Muscle layer of colon (tissue), 2 donors: ENCODE data around the gene RPUSD1.
"Not testable (repeated sequence)": the region's sequence is repeated elsewhere in the genome, so short reads cannot be mapped to it uniquely, and the experiment has no call there.

Experiments
- H3K27ac ChIP-seq: one replicate; pipeline ENCODE4 v1.7.0; 2013; ENCODE audit warnings: low read depth, mild to moderate bottlenecking, low read length, moderate library complexity
- H3K27me3 ChIP-seq, 2 donors: one replicate each; pipeline ENCODE4 v1.7.0; 2013; ENCODE audit warnings: low read length in 2 of 2, mild to moderate bottlenecking in 2 of 2; ENCODE audit not compliant: insufficient read depth in 2 of 2, control insufficient read depth in 1 of 2
- H3K36me3 ChIP-seq: one replicate; pipeline ENCODE4 v1.7.0; 2013; ENCODE audit warnings: mild to moderate bottlenecking, low read length; ENCODE audit not compliant: insufficient read depth
- H3K4me1 ChIP-seq: one replicate; pipeline ENCODE4 v1.7.0; 2013; ENCODE audit warnings: mild to moderate bottlenecking, low read length; ENCODE audit not compliant: insufficient read depth
- H3K4me3 ChIP-seq, 2 donors: one replicate each; pipeline ENCODE4 v1.7.0; 2013; ENCODE audit warnings: low read length in 2 of 2, low read depth in 1 of 2, mild to moderate bottlenecking in 1 of 2, moderate library complexity in 1 of 2
- H3K9ac ChIP-seq: one replicate; pipeline ENCODE4 v1.7.0; 2013; ENCODE audit warnings: low read length
- H3K9me3 ChIP-seq: one replicate; pipeline ENCODE4 v1.7.0; 2013; ENCODE audit warnings: mild to moderate bottlenecking, low read length
- donor health status: abdominal sarcoma.
- donor health status: Adenocarcinoma of cecum.

Gene RPUSD1

DNA sequence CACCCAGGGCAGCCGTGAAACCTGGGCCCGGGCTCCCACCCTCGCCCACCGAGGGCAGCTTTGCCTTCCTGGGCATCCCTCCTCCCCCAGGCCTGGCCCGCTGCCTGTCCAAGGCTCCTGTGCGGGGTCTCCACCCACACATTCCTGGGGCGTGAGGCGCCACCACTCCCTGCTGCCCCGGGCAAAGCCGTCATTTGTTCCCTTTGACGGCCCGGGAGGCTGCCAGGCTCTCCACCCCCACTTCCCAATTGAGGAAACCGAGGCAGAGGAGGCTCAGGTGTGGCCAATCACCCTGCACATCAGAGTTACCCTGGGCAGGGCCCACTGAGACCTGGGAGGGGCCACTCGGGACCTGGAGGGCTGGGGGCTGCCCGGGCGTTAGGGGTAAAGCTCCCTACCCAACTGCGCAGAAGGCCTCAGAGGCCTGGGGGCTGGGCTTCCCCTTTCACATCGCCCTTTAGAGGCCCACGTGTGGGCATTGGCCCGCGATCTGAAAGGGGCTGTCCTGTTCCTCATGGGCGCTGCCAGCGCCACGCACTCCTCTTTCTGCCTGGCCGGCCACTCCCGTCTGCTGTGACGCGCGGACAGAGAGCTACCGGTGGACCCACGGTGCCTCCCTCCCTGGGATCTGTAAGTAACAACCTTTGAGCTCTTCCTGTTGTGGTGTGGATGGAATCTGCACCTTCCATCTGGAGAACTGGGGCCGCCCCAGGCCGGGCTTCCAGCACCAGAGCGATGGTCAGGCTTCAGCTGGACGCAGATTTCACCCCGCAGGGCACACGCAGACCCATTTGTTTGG lies 27.4 kb downstream of the RPUSD1 start, which contains the start of gene MSLN:
Gene MSLN (plus strand): TSS at position 190 of the 799 bp plus-strand sequence. CDS start 1,947 bp downstream, outside the sequence.
- Histone ChIP-seq H3K4me3 (no peak within 1 kb of the TSS), H3K9ac (no peak within 1 kb of the TSS), H3K27me3 (peaks cover 0 to 13% of the 10 kb centered on the region in 2 donors), H3K27ac (no peak within 1 kb of the TSS), H3K36me3 (no peaks in the 10 kb centered on the region), H3K9me3 (no peaks in the 10 kb centered on the region), H3K4me1 (no peaks in the 10 kb centered on the region)

DNA sequence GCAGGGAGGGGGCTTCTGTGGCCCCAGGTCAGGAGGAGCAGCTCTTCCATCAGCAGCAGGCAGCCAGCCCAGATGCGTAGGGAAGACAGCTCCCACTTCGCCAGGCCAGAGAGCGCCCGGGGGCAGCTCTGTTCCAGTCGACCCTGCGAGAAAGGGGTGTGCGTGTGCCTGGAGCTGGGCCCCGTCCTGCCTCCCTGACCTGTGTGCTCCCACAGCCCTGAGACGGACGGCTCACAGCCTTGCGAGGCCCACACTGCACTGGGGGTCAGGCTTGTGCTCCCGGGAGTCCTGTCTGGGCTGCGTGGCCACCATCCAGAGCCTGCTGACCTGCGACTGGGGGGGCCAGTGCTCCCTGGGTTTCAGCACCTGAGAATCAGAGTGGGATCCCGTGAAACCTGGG lies 28.1 kb downstream of the RPUSD1 start:
- Histone ChIP-seq H3K36me3 (no peaks in the 10 kb centered on the region), H3K9ac (no peak overlapping the region), H3K27me3 (peaks cover 0 to 13% of the 10 kb centered on the region in 2 donors), H3K9me3 (no peaks in the 10 kb centered on the region), H3K27ac (no peak overlapping the region), H3K4me3 (no peak overlapping the region), H3K4me1 (no peaks in the 10 kb centered on the region)

DNA sequence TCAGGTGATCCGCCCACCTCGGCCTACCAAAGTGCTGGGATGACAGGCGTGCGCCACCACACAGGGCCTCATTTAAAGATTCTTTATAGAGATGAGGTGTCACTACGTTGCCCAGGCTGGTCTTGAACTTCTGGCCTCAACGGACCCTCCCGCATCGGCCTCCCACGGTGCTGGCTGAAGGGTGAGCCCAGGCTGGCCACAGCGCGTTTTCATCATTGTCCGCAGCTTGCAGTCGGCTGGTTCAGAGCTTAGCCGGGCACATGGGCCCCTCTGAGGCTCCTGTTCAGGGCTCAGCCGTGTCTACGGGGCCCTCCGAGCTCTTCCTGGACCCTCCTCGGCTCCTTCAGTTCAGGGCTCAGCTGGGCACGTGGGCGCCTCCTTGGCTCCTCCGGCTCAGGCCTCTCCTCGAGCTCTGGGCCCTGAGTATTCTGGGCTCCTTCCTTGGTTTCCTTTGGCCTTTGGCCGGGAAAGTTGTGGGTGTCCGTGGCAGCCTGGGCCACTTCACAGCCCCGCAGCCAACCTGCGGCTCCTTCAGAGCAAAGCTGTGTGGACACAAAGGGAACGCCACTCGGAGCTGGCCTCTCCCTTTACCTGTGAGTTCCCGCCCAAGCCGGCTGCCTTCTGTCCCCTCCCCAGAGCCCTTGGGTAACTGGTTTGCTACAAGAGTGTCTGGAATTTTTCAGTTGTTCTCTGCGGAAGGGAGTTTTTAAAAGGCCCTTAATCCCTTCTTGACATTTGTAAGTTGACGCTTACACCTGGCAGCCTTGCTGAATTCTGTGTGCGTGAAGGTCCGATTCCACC lies 28.9 kb downstream of the RPUSD1 start:
- Histone ChIP-seq H3K36me3 (no peaks in the 10 kb centered on the region), H3K9ac (no peak overlapping the region), H3K27me3 (peaks cover 0 to 13% of the 10 kb centered on the region in 2 donors), H3K9me3 (no peaks in the 10 kb centered on the region), H3K4me1 (no peaks in the 10 kb centered on the region), H3K4me3 (no peak overlapping the region), H3K27ac (no peak overlapping the region)

DNA sequence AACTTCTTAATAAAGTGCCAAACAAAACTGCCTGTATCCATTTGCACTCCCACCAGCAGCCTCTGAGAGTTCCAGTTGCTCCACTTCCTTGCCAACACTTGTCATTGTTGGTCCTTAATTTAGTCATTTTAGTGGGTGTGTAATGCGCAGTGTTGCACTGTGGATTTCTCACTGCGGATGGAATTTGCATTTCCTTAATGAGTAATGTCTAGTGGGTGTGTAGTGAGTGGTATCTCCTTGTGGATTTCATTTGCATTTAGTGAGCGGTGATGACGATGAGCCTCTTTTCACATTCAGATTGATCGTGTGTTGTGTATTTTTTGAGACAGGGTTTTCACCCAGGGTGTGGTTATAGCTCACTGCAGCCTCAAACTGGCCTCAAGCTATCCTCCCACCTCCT lies 31.8 kb downstream of the RPUSD1 start:
- Histone ChIP-seq H3K9me3 (no peaks in the 10 kb centered on the region), H3K27ac (no peak overlapping the region), H3K9ac (no peak overlapping the region), H3K4me3 (no peak overlapping the region), H3K4me1 (no peaks in the 10 kb centered on the region), H3K27me3 (peaks cover 5% of the 10 kb centered on the region in 2 donors), H3K36me3 (no peaks in the 10 kb centered on the region)

DNA sequence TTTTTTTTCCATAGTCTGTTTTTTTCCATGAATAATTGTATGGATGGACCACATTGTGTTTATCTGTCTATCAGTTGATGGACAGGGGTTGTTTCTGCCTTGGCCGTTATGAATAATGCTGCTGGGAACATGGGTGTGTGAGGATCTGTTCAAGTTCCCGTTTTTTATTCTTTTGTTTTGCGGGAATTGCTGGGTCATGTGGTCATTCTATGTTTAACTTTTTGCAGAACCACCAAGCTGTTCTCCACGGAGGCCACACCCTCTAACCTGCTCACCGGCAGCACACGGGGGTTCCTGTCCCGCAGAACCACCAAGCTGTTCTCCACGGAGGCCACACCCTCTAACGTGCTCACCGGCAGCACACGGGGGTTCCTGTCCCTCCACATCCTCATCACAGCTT lies 33.5 kb downstream of the RPUSD1 start:
- H3K36me3 ChIP-seq, result no peaks in the 10 kb centered on the region
- peaks cover 5 to 10% of the 10 kb centered on the region in 2 donors for H3K27me3 ChIP-seq
- H3K27ac ChIP-seq, result no peak overlapping the region
- H3K9ac ChIP-seq, result no peak overlapping the region
- H3K4me3 ChIP-seq, result no peak overlapping the region
- no peaks in the 10 kb centered on the region for H3K9me3 ChIP-seq
- H3K4me1 ChIP-seq, result no peaks in the 10 kb centered on the region

DNA sequence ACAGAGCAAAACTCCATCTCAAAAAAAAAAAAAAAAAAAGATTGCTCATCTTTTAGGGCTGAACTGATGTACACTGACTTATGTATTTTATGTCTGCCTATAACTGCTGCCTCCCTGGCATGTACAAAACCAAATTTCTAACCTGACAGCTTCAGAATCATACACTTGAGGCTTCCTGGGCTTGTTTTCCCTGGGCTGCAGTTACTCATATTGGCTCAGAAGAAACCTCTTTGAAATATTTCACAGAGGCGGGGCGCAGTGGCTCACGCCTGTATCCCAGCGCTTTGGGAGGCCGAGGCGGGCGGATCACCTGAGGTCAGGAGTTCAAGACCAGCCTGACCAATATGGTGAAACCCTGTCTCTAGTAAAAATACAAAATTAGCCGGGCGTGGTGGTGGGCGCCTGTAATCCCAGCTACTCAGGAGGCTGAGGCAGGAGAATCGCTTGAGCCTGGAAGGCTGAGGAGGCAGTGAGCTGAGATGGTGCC lies 34.0 kb downstream of the RPUSD1 start:
- not testable (repeated sequence) for H3K9ac ChIP-seq, H3K9me3 ChIP-seq, H3K36me3 ChIP-seq, H3K4me1 ChIP-seq, H3K27ac ChIP-seq, H3K4me3 ChIP-seq
- peaks cover 5 to 10% of the 10 kb centered on the region in 2 donors for H3K27me3 ChIP-seq

DNA sequence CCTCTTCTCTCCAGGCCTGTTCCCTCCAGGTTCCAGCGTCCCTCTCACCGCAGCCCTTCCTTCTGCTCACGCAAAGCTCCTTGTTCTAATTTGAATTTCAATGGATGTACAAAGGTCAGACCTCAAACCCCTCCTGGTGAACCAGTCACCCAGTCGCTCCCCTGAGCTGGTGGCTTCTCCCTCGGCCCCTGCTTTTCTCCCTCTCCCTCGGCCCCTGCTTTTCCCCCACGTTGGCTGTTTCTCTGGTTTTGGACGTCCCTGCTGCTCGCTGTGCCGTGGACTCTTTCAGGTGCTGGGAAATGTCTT lies 36.2 kb downstream of the RPUSD1 start:
- no peaks in the 10 kb centered on the region for H3K4me1 ChIP-seq
- no peaks in the 10 kb centered on the region for H3K9me3 ChIP-seq
- H3K36me3 ChIP-seq, result no peaks in the 10 kb centered on the region
- H3K27ac ChIP-seq, result no peak overlapping the region
- no peak overlapping the region for H3K4me3 ChIP-seq
- H3K9ac ChIP-seq, result no peak overlapping the region
- H3K27me3 ChIP-seq, result peaks cover 5 to 10% of the 10 kb centered on the region in 2 donors

DNA sequence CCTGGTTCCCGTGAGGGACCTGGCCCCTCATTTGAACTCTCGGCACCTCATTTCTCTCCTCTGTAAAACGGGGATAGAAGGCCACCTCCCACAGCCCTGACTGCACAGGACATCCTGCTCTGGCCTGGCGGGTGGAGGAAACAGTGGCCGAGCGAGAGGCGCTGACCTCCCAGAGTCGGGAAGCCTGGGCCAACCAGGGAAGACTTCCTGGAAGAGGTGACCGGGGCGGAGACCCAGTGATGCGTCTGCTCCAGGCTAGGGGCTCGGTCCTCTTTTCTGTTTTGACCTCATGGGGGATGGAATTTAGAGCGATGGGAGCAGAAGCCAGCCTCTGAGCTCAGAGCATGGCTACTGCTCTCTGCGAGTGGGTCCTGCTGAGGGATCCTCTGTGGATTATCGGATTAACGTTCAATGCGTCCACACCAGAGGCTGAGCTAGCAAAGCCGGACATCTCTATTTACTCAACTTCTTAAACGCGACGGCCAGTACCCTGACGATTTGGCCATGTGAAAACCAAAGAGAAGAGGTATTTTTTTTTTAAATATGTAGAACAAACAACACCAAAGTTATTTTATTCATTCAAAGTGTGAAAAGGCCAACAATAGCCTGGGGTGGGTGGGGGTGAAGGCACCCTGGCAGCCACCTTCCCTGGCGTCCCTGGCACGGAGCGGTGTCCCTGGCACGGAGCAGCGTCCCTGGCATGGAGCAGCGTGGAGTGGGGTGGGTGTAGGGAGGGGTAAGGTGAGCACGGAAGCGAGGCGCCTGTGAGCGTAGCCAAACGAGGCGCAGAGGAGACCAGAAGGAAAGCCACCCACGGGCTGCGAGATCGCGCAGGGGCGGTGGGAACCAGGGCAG lies 36.8 kb downstream of the RPUSD1 start:
- H3K4me3 ChIP-seq, result no peak overlapping the region
- H3K27ac ChIP-seq, result no peak overlapping the region
- no peaks in the 10 kb centered on the region for H3K9me3 ChIP-seq
- H3K4me1 ChIP-seq, result no peaks in the 10 kb centered on the region
- H3K36me3 ChIP-seq, result no peaks in the 10 kb centered on the region
- peaks cover 5 to 10% of the 10 kb centered on the region in 2 donors for H3K27me3 ChIP-seq
- H3K9ac ChIP-seq, result no peak overlapping the region

DNA sequence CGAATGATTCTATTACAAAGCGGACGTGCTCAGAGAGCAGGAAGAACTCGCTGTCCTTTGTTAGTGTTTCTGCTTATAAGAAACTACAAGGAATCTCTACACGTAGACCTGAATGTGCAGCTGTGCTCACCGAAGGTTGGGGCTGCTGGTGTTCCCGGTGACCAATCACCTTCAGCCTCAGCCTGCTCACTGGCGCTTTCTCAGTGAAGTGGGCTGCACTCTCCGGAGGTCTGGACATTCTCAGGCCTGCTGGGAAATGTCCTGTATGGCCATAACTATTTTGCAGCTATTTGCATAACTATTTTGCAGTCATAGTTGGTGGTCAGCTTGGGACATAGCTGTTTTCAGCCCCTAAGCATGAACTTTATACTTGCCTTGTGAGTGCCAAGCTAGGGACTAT lies 37.7 kb downstream of the RPUSD1 start:
- Histone ChIP-seq H3K27me3 (peaks cover 5 to 10% of the 10 kb centered on the region in 2 donors), H3K9ac (no peak overlapping the region), H3K36me3 (no peaks in the 10 kb centered on the region), H3K4me3 (no peak overlapping the region), H3K27ac (no peak overlapping the region), H3K9me3 (no peaks in the 10 kb centered on the region), H3K4me1 (no peaks in the 10 kb centered on the region)

DNA sequence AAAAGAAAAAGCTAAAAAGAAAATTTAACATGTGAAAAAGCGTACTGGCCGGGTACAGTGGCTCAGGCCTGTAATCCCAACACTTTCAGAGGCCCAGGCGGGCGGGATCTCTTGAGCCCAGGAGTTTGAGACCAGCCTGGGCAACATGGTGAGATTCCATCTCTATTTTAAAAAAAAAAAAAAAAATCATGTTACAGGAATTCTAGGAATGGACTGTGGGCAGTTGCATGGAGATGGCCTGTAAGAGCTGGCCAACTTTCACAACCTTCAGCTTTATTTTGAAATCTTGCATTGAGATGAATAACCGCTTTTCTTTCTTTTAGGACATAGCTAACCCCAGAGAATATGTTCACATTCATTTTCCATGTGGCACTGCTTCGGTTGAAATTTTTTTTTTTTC lies 39.2 kb downstream of the RPUSD1 start:
- no peaks in the 10 kb centered on the region for H3K9me3 ChIP-seq
- no peak overlapping the region for H3K4me3 ChIP-seq
- no peaks in the 10 kb centered on the region for H3K36me3 ChIP-seq
- peaks cover 5 to 10% of the 10 kb centered on the region in 2 donors for H3K27me3 ChIP-seq
- no peak overlapping the region for H3K27ac ChIP-seq
- H3K9ac ChIP-seq, result no peak overlapping the region
- H3K4me1 ChIP-seq, result no peaks in the 10 kb centered on the region
